GM12874 (cell line): ENCODE measurements around the gene KIF16B.

Source experiments
- CTCF ChIP-seq: IDR thresholded peaks from 2 replicates; pipeline ENCODE4 v1.5.1; 2011; ENCODE audit warnings: low read depth, mild to moderate bottlenecking, control low read depth, low read length, moderate library complexity; ENCODE audit not compliant: insufficient read depth

Gene KIF16B

GRCh38 chr20:16369441-16369840 is 203.8 kb downstream of the KIF16B start:
- no peak for TF ChIP-seq CTCF

- no peak for TF ChIP-seq CTCF
These were observed 204.5 kb downstream of the KIF16B start for GRCh38 chr20:16368645-16369292.

GRCh38 chr20:16367948-16368560 is 205.2 kb downstream of the KIF16B start:
- no peak for TF ChIP-seq CTCF

GRCh38 chr20:16366529-16366928 is 206.7 kb downstream of the KIF16B start:
- no peak for TF ChIP-seq CTCF

- no peak for TF ChIP-seq CTCF
These were observed 208.9 kb downstream of the KIF16B start for GRCh38 chr20:16364320-16364687.

GRCh38 chr20:16363506-16364319 is 209.5 kb downstream of the KIF16B start:
- no peak for TF ChIP-seq CTCF

GRCh38 chr20:16362642-16363041 is 210.6 kb downstream of the KIF16B start:
- no peak for TF ChIP-seq CTCF
